Stimulated activated CD8-positive, alpha-beta memory T cell treated with anti-CD3 and anti-CD28 coated beads, Interleukin-15, amount 100 ng/mL, for 1 hour (primary cell): ENCODE results near the gene KRTAP5-1.
A peak's percentile ranks its signal among the peaks of the same experiment; 100 is the strongest.
"Not testable (repeated sequence)": the region's sequence is repeated elsewhere in the genome, so short reads cannot be mapped to it uniquely, and the experiment has no call there.

Experiments used
- DNase-seq: peaks from one replicate; pipeline ENCODE4 v3.0.0-alpha.2; 2020; ENCODE audit warnings: low read depth

The KRTAP5-1 gene

DNA sequence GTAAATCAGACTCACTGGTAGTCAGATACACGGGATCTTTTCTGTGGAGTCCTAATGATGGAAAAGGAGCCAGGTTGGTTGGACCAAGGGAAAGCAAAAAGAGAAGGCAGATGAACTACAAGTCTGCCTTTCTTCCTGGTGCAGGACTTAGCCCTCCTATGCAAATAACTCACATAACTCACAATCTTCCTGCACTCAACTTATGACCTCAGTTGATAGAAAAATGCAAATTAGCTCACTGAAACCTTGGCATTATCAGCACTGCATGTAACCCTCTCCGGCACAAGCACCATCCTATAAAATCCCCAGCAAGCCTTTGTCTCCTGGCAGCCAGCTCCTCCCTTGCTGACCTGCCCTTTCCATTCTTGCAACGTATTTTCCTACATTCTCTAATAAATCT, 16.6 kb upstream of the KRTAP5-1 start:
- not testable (repeated sequence) for DNase-seq

DNA sequence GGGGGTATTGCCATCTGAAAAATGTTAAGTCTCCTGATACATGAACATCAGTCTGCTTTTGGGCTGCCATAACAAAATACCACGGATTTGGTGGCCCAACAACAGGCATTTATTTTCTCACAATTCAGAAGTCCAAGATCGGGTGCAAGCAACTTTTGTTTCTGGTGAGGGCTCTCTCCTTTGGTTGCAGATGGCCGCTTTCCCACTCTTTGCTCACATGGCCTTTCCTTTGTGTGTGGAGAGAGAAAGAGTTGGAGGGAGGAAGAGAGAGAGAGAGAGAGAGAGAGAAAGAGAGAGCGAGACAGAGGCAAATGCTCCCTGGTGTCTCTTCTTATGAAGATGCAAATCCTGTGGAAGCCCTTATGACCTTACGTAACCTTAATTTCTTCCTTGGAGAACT, 15.5 kb upstream of the KRTAP5-1 start:
- no peak for DNase-seq

DNA sequence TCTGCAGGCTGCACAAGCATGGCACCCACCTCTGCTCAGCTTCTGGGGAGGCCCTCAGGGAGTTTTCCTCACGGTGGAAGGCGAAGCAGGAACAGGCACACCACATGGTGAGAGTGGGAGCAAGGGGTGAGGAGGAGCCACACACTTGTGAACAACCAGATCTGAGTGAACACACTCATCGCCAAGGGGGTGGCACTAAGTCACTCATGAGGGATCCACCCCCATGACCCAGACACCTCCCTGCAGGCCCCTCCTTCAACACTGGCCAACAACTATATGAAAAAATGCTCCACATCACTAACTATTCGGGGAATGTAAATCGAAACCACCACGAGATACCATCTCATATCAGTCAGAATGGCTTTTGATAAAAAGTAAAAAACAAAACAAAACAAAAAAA, 13.7 kb upstream of the KRTAP5-1 start:
- DNase-seq = no peak

DNA sequence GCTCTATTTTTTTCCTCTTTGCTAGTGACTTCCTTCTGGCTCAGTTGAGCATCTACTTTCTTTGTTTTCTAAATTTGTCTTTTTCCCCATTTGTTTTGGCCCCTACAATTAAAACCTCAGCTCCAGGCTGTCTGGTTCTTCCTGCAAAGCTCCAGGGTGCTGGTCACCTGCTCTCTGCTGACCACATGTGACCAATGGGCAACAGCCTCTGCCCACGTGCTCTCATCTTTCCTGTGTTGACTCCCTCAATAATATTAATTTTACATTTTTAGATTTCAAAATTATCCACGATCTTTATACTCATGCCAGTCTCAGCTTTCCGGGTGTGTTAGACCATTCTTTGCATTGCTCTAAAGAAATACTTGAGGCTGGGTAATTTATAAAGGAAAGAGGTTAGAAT, 13.3 kb upstream of the KRTAP5-1 start:
- not testable (repeated sequence) for DNase-seq

DNA sequence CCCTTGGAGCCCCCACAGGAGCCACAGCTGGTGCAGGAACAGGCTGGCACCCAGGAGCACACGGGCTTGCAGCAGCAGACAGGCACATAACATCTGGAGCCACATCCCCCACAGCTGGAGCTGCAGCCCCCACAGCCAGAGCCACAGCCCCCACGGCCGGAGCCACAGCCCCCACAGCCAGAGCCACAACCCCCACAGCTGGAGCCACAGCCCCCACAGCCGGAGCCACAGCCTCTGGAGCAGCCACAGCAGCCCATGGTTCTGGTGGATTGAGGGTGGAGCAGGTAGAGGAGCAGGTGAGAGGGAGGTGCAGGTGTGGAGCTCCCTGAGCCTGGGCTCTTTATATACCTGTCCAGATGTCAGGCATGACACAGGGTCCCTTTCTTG, 12.9 kb upstream of the KRTAP5-1 start, which contains the start of gene KRTAP5-2:
Gene KRTAP5-2 (minus strand): TSS at position 301 of the 387 bp plus-strand sequence. CDS start 44 bp downstream, at position 257.
- no peak for DNase-seq

DNA sequence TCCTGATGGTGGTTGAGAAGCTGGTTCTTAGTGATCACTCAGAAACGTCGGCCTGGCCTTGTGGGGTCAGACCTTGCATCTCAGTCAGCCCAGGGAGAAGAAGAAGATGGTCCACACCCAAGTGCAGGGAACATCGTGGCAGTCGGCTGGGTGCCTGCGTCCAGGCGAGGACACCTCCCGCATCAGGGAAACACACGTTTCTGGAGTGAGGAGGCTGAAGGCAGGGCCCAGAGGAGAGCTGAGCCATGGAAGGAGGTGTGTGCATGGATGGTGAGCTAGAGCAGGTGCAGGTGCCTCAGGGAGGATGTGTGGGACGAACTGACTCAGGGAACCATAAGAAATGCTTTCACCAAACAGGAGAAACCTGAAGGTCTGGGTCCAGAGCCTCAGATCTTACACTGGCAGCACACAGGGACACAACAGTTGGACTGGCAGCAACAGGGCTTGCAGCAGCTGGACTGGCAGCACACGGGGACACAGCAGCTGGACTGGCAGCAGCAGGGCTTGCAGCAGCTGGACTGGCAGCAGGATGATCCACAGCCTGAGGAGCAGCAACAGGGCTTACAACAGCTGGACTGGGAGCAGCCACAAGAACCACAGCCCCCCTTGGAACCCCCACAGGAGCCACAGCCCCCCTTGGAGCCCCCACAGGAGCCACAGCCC, 12.4 kb upstream of the KRTAP5-1 start:
- DNase-seq = no peak

DNA sequence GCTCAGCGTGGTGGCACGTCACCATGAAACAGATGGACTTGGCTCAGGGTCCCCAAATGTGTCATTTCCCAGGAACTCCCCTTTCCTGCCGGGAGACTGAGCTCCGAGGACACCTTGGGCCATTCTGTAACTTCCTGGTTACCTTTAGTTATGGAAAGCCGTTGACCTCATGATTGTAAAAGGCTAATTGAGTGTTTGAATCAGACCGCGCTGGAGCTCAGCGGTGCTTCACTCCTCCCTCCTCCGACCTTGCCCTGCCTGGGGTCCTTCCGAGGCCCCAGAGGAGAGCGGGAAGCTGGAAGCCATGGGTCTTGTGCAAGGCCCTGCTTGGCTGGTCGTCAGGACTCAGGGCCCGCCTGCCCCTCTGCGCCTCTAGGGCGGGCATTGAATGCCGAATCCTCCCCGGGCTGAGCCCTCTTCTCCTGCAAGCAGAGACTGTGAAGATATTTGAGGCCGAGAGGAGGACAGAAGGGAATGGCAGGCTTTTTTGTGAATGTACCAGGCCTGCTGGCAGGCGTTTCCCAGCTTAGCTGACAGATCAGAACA, 11.6 kb upstream of the KRTAP5-1 start:
- not testable (repeated sequence) for DNase-seq

DNA sequence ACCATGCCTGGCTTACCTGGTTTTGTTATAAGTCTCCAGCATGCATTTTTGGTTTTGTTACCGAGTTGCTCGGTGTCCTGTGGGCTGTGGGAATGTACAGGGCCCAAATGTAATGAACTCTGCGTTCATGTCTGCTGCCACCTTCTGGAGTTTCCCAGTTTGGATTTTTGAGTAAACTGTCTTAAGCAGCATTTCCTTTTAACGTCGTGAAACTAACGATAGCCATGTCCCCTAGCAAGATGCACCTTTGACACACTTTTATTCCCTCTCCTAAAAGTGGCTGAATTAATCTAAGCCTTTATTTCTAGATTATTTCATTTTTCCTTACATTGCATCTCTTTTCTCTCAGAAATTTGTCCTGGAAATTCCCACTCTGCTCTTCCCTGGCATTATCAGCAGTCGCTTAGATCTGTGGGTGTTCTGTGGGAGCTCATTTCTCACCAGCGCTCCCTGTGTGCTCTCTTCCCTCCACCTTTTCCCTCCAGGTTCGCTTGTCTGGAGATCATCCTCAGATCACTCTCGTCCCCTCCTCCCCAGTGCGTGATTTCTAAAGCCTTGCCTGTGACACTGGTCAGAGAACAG, 11.0 kb upstream of the KRTAP5-1 start:
- DNase-seq = not testable (repeated sequence)

DNA sequence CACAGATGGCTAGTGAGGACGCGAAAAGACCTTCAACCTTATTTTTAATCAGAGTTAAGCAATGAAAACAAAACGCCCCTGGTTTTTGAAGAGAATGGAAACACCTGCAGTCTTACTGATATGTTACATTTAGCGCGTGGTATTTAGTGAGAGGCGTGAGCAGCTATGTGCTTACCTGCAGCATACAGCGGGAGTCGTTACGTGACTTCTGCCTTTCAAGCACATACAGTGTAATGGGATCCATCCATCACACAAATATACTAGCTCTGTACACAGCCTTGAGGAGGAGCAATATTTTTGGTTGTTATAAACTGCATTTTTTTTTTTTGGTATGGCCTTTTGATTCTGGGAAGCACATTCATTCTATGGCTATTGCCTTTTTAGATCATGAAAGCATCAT, 7.5 kb upstream of the KRTAP5-1 start:
- DNase-seq = no peak

DNA sequence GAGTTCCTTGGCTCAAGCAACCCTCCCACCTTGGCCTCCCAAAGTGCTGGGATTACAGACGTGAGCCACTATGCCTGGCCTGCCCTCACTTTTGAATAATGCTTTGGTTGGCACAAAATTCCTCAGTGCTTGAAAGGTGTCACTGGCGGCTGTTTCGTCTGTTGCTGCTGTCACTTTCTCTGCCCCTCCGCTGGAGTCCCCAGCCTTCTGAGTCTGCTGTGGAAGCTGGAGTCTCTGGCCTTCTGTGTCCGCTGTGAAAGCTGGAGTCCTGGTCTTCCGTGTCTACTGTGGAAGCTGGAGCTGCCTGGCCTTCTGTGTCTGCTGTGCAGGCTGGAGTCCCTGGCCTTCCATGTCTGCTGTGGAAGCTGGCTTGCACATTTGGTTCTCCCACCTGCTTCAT, 4.9 kb upstream of the KRTAP5-1 start:
- no peak for DNase-seq

DNA sequence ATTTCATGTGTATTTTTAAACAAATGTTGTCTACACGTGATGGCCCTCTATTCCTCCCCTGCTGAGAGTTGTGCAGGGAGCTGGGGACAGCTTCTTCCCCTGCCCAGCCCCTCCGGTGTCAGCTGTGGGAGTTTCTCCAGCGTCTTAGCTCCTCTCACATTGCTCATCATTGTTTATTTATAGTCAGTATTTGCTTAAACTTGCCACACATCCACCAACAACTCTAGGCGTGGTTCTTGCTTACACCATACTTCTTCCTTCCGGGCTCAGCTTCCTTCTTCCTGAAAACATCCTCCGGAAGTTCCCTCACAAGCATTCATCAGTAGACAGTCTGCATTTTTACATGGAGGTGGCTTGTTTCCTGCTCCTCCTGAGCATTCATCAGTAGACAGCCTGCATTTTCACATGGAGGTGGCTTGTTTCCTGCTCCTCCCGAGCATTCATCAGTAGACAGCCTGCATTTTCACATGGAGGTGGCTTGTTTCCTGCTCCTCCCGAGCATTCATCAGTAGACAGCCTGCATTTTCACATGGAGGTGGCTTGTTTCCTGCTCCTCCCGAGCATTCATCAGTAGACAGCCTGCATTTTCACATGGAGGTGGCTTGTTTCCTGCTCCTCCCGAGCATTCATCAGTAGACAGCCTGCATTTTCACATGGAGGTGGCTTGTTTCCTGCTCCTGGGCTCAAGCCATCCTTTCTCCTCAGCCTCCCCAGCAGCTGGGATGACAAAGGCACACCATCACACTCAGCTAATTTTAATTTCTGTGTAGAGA, 4.3 kb upstream of the KRTAP5-1 start:
- DNase-seq = not testable (repeated sequence)

DNA sequence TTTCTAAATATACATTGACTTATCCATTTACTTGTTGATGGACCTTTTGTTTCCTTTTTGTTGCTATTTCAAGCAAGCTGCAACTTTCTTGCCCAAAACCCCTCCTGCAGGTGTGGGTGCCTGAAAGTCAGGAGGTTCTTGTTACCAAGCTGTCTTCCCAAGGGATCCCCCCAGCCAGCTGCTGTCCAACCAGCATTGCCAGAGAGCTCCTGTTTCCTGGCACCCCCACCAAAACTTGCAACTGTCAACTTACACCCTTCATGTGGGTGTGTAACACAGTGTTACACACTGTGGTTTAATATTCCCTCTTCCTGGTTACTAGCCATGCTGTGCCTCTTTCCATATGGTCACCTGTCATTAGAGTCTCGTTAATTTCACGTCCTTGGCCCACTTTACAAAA, 1.6 kb upstream of the KRTAP5-1 start:
- no peak for DNase-seq

DNA sequence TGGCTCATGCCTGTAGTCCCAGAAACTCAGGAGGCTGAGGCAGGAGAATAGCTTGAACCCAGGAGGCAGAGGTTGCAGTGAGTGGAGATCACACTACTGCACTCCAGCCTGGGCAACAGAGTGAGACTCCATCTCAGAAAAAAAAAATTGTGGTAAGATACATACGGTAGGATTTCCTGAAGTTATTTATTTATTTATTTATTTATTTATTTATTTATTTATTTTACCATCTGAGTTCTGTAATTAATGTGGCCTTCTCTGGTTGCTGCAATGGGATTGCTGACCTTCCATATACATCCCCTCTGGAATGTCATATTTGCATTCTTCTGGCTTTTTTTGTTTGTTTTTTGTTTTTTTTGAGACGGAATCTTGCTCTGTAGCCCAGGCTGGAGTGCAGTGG, 2.2 kb downstream of the KRTAP5-1 start:
- DNase-seq = not testable (repeated sequence)

DNA sequence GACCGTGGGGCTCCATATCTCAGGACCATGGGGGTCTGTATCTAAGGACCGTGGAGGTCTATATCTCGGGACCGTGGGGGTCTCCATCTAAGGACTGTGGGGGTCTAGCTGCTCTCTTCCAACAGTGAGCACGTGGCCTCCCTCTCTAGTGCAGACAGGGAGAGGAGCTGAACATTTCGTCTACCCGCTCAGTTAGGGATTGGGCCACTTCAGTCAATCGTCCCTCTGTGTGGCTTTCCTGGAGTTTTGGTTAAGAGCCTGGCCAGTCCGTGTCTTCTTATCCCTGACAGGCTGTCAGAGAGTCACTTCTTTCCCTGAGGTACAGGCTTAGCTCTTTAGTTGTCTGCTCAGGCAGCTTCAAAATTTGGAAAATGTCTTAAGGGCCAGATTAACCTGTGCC, 3.1 kb downstream of the KRTAP5-1 start:
- no peak for DNase-seq

DNA sequence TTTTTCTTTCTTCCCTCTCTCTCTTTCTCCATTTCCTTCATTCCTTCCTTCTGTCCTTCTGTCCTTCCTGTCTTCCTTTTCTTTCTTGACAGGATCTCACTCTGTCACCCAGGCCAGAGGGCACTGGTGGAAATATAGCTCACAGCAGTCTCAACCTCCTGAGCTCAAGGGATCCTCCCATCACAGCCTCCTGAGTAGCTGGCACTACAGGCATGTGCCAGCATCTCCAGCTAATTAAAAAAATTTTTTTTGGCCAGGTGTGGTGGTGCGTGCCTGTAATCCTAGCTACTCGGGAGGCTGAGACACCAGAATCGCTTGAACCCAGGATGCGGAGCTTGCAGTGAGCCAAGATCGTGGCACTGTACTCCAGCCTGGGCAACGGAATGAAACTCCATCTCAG, 8.3 kb downstream of the KRTAP5-1 start:
- no peak for DNase-seq

DNA sequence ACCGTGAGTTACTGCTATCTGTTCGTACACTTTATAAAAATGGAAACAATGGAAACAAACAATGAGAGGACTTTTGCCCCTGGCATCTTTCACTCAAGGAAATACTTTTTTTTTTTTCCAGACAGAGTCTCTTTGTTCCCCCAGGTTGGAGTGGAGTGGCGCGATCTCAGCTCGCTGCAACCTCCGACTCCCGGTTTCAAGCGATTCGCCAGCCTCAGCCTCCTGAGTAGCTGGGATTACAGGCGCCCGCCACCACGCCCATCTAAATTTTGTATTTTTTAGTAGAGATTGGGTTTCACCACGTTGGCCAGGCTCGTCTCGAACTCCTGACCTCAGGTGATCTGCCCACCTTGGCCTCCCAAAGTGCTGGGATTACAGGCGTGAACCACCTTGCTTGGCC, 9.3 kb downstream of the KRTAP5-1 start:
- DNase-seq = not testable (repeated sequence)

DNA sequence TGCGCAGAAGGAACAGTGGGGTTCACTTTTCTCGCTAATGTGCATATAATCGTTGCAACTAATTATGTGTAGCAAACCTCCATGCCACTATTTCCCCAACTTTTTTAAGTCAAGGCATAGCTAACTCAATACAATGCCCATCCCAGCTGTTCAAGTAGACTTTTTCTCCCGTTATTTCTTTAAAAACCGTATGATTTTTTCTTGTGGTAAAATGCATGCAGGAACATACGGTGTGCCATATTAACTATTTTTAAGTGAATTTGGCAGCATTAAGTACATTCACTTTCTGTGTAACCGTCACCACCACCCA, 10.2 kb downstream of the KRTAP5-1 start:
- no peak for DNase-seq

DNA sequence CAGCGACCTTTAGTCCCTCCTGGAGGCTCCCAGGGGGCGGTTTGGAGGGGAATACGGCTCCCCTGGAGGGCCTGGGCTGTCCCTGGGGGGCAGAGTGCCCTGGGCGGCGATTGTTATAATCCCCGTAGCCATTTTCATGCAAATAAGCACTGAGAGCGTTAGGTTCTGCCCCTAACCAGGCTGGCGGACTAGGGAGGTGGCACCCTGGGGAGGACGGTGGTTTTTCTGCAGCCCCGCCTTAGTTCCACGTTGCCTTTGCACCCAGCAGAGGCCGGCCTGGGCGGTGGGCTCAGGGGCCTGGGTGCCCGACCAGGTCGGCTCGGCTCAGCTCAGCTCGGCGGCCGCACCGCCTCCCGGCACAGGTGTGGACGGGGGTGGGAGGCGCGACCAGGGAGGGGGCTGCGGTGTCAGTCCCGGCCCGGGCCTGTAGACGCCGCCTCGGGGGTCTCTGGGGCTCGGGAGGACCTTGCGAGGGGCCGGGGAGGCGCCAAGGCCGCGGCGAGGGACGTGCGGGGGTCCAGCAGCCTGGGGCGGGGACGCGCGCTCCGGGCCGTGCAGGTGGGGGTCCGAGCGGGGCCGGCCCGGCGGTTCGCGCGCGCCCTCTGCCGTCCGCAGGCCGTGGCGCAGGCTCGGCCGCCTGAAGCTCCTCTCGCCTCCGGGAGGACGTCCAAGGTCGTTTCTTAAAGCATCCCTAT, 10.7 kb downstream of the KRTAP5-1 start:
- DNase-seq = no peak

DNA sequence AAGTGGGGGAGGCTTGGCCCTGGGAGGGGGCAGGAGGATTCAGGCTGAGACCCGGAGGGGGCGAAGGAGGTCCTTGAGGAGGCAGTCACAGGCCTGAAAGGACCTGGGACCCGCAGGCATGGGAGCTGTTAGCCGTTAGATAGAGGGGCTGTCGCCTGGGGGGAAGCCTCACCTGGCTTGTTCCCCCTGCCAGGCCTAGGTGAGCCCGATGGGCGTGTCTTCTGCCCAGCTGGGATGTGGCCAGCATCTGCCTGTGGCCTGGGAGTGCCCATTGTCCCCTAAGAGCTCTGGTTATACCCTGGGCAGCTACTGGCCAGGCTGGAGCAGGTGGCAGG, 11.2 kb downstream of the KRTAP5-1 start:
- no peak for DNase-seq

DNA sequence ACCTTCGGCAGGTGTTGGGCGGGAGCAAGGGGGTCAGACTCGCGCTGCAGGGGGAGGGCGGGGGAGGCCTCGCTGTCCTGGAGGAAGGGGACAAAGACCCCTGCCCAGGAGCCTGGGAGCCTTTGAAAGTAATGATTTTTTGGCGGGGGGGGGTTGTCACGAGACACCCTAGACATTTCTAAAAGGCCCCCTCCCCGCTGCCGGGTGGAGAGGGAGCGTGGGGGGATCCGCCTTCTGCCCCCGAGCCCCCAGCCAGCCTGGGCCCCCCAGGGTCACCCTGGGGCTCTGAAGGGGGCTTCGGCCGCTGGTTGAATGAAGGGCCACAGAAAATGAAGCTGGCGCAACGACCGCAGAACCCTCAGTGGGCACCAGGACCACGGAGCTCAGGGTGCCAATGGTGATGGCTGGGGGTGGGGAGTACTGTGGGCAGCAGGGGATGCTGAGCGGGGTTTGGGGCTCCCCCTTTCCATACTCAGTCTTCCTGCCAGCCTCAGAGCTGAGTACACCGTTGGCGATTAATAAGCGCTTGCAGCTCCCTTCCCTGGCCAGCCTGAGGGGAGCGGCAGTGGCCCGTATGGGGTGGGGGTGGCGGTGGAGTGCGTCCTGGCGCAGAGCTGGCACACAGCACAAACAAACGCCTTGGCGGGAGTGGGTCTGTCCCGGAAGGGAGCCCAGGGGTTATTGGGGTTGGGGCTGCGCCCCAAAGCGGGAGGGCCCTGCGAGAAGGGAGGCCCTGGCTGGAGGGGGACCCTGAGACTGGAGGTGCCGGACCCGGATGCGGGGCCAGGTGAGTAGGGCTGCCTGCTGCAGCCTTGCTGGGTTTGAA, 11.8 kb downstream of the KRTAP5-1 start:
- no peak for DNase-seq

DNA sequence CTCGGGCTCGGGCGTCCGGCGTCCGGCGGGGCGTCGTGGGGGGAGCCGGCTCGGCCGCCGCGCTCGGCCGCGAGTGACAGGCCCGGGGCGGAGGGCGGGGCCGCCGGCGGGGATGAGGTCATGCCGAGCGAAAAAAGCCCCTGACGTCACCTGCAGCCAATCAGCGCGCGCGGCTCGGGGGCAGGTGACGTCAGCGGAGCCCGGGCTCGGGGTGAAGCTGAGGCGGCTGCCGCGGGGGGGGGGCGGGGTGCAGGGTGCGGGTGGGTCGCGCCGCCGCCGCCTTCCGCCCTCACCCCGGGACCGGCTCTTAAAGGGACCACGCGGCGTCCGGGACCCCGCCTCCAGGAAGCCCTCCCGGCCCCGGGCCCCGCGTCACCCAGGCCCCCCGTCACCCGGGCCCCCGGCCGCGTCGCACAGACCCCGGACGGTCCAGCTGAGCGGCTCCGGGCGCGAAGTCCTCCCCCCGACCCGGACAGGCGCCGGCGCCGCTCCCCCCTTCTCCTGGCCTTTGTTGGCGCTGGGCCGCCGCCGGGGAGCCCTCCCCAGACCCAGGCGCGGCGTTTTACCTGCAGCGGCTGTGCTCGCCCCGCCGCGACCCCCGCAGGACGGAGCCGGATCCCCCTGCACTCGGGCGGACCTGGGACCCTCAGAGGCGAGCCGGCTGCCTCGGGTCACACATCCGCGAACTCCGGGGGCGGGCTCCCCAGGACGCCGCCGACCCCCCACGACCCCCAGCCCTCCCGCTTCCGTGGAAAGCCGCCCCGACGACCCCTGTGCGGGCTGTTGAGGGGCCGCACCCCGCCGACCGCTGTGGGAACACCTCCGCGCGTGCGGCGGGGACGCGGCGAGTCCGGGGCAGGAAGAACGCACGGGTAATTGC, 12.6 kb downstream of the KRTAP5-1 start, which contains the start of gene DUSP8:
Gene DUSP8 (minus strand): TSS at position 75 of the 880 bp plus-strand sequence. CDS start 6,445 bp downstream, outside the sequence.
- DNase-seq = peak; percentile 87
